Retinal pigment epithelial cell (primary cell): ENCODE data around the gene CD99L2.

Experiments
- DNase-seq: peaks from one replicate; pipeline ENCODE4 v3.0.0-alpha.2; 2010; ENCODE audit warnings: low read depth
- H3K4me3 ChIP-seq: 2 replicates; pipeline ENCODE4 v1.5.1; 2011; ENCODE audit warnings: mild to moderate bottlenecking, low read length, control low read depth, moderate library complexity
- TF ChIP-seq, protein P1 (sequence below): conservative IDR thresholded peaks from 2 replicates; pipeline ENCODE4 v1.5.1; 2011; ENCODE audit warnings: low read depth, low read length, control low read depth, inconsistent platforms

The CD99L2 gene

DNA sequence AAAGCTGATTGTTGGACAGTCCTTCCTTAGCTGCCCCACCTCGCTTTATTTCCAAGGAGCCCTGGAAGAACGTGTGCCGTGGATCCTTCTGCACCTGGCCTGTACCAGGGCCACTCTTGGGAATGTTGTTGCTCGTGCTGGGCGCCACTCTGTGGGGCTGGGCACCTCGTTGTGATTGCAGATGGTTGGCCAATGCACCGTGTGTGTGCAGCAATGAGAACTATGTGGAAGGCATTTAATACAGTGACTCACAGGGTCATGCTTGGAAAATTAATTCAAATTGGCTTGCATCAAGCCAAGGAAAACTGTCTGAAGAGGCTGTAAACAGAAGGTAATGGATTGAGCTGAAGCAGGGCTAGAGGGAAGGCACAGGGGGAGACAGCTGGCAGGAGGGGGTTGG is 37.0 kb upstream of the CD99L2 start:
- DNase-seq = peak; percentile 76
- H3K4me3 ChIP-seq = no peak overlapping the region
- TF ChIP-seq, protein P1, sequence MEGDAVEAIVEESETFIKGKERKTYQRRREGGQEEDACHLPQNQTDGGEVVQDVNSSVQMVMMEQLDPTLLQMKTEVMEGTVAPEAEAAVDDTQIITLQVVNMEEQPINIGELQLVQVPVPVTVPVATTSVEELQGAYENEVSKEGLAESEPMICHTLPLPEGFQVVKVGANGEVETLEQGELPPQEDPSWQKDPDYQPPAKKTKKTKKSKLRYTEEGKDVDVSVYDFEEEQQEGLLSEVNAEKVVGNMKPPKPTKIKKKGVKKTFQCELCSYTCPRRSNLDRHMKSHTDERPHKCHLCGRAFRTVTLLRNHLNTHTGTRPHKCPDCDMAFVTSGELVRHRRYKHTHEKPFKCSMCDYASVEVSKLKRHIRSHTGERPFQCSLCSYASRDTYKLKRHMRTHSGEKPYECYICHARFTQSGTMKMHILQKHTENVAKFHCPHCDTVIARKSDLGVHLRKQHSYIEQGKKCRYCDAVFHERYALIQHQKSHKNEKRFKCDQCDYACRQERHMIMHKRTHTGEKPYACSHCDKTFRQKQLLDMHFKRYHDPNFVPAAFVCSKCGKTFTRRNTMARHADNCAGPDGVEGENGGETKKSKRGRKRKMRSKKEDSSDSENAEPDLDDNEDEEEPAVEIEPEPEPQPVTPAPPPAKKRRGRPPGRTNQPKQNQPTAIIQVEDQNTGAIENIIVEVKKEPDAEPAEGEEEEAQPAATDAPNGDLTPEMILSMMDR = no peak

- TF ChIP-seq, protein P1 = no peak
- peak; percentile 66 for DNase-seq
- no peak overlapping the region for H3K4me3 ChIP-seq
These were observed 36.0 kb upstream of the CD99L2 start for GRCh38 chrX:150934453-150934852.

DNA sequence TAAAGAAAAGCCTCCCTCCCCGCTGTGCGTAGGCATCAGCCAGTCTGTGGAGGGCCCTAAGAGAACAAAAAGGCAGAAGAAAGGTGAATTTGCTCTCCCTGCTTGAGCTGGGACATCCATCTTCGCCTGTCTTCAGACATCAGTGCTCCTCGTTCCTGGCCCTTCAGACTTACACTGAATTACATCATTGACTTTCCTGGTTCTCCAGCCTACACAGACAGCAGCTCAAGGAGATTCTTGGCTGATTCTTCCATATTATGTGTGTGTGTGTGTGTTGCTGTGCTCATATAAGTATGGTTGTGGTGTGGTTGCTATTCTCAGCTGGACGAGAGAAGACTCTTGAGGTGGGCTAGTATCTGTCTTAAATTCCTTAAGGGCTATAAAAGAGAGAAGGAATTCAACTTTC is 35.5 kb upstream of the CD99L2 start:
- TF ChIP-seq, protein P1 = no peak
- no peak for DNase-seq
- no peak overlapping the region for H3K4me3 ChIP-seq

- TF ChIP-seq, protein P1 = no peak
- no peak overlapping the region for H3K4me3 ChIP-seq
- no peak for DNase-seq
These were observed 30.6 kb upstream of the CD99L2 start for GRCh38 chrX:150929058-150929457.

- DNase-seq = no peak
These were observed 28.3 kb upstream of the CD99L2 start for GRCh38 chrX:150926791-150927190.

DNA sequence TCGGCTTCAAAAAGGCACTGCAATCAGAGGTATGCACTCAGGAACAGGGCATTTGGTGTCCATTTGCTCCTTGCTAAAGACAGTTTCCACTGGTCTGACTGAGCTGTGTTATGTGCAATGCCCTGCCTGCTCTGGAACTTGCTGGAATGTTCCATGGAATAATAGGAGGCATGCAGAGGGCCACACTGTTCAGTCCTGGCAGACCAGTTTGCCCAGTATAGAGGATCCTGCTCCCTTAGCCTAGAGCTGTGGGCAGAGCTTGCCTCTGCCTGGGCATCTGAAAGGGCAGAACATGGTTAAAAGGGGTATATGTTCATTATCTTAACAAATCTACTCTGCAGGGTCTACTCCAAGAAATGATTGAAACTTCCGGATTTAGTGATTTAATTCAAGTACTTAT is 27.8 kb upstream of the CD99L2 start:
- no peak overlapping the region for H3K4me3 ChIP-seq
- DNase-seq = no peak
- TF ChIP-seq, protein P1 = no peak

More at GRCh38 chrX:150926791-150927190, 28.3 kb upstream of the CD99L2 start:
- H3K4me3 ChIP-seq = no peak overlapping the region
- TF ChIP-seq, protein P1 = no peak

GRCh38 chrX:150919401-150919800 is 20.9 kb upstream of the CD99L2 start:
- no peak overlapping the region for H3K4me3 ChIP-seq
- TF ChIP-seq, protein P1 = no peak
- DNase-seq = no peak
